B cell (primary cell): ENCODE data around the gene RERG.

ENCODE experiments used
- CTCF ChIP-seq: fragments of 200-600 bp; IDR thresholded peaks from one replicate; pipeline ENCODE4 v1.8.0; 2022; ENCODE audit warnings: antibody characterized with exemption, mild to moderate bottlenecking
- EZH2 ChIP-seq: IDR thresholded peaks from 2 replicates; pipeline ENCODE4 v1.6.1; 2012; ENCODE audit warnings: borderline replicate concordance, low read depth, mild to moderate bottlenecking, moderate library complexity, low read length; ENCODE audit not compliant: insufficient read depth, poor library complexity, severe bottlenecking

- TF ChIP-seq CTCF (peak; percentile 97), EZH2 (no peak)
Measured at GRCh38 chr12:15268927-15269552, 47.8 kb upstream of the RERG start.
